SIG-M5 treated with dmso at 0.1 percent for 504 hours (cell line): ENCODE measurements around the gene SUZ12.
"Not testable (repeated sequence)": the region's sequence is repeated elsewhere in the genome, so short reads cannot be mapped to it uniquely, and the experiment has no call there.

Experiments used
- DNase-seq: peaks from one replicate; lab custom pipeline; 2025; ENCODE audit not compliant: unreplicated experiment; lab: John Stamatoyannopoulos, UW

SUZ12 gene

DNA sequence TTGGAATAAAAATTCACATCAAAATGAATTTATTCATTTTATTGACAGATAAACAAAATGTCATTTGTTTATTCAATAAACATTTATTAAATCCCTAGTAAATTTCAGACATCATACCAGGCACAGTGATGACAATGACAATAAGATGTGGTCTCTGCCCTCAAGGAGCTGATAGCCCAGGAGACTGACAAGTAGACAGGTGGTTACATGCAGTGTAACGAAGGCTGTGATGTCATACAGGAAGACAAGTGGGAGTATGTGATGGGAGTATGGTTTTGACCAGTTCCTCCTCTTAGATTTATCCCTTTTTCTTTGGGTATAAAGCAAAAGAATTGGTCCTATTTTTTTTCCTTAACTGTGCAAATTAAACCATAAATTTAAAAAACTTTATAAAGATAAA lies 97.0 kb downstream of the SUZ12 start:
- not testable (repeated sequence) for DNase-seq

DNA sequence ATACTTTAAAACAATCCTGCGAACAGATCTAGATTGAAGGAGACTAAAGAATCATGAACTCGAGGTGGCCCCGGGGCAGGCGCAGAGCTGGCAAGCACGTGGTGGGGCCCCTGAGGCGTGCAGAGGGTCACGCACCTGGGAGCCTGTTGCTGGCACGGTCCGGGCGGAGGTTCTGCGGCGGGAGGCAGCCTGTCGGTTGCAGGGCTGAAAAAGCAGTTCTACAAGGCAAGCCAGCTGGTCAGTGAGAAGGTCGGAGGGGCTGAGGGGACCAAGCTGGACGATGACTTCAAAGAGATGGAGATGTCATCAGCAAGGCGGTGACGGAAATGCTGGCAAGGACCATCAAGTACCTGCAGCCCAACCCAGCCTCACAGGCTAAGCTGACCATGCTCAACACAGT lies 103.4 kb downstream of the SUZ12 start:
- DNase-seq: not testable (repeated sequence)

DNA sequence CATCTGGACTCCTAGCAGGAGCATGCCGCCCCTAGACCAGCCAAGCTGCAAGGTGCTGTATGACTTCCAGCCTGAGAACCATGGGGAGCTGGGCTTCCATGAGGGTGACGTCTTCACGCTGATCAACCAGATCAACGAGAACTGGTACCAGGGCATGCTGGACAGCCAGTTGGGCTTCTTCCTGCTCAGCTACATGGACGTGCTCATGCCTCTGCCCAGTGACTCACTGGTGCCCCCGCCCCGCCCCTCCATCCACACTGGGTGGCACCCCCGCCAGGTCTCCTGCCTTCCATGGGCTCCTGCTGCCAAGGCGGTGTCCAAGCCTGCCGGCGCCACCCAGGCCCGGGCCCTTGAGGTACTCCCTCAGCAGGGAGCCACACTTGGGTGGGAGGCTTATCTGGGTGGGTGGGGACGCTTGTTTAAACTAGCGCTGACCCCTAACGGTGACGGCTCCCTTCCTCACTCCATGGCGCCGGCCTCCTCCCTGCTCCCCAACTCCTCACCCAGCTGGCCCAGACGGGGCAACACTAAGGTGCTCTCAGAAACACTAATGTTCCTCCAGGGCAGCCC lies 104.6 kb downstream of the SUZ12 start:
- DNase-seq: not testable (repeated sequence)

DNA sequence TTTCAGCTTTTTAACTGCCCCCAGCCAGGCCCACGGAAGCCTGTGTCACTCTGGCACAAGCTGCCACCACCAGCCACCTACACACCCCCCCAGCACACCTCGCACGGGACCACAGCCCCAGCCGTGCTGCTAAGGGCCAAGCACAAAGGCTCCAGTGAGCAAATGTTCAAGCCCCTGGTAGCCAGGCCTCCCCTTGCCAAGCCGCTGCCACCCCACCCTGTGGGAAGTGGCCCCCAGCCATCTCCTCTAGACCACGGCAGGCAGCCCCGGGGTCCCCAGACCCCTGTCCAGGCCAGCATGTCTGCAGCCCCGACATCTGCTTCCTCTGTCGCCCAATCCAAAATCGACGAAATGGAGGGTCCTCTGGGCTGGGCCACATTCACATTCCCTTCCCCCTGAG lies 105.5 kb downstream of the SUZ12 start:
- DNase-seq: not testable (repeated sequence)

DNA sequence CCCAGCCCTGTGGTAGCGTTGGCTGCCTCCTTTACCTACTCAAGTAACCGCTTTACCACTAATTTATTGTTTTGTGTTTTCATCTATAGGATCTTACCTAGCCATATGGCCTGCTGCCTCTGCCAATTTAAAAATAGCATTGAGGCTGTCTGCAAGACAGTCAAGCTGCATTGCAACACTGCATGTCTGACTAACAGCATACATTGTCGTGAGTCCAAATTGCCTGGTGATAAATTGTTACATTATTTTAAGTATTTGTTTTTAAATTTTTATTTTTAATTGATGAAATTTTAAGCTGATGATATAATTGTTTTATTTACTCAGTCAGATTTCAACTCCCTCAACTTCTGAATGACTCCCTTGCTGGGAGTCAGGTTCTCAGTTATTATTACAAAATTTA lies 108.8 kb downstream of the SUZ12 start:
- not testable (repeated sequence) for DNase-seq

DNA sequence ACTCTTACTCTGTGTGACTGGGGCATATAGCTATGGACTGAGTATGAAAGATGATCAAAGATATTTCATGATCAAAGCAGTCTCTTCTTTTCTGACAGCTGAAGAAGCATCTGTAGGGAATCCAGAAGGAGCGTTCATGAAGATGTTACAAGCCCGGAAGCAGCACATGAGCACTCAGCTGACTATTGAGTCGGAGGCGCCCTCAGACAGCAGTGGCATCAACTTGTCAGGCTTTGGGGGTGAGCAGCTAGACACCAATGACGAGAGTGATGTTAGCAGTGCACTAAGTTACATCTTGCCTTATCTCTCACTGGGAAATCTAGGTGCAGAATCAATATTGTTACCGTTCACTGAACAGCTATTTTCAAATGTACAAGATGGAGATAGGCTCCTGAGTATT lies 110.9 kb downstream of the SUZ12 start:
- not testable (repeated sequence) for DNase-seq
